ENCODE data around the gene LRBA.

LRBA gene

GRCh38 chr4:150318971-150319370, 696.1 kb downstream of the LRBA start:
- Histone ChIP-seq H3K4ac (ENCODE audit: low read length) (no peak overlapping the region), H3K9me3 (replicated peaks in 1 of 2; ENCODE audit: control insufficient read depth in 2 of 2, insufficient read depth in 1 of 2, low read depth in 1 of 2, low read length in 2 of 2) (no peaks in the 10 kb centered on the region), H4K8ac (ENCODE audit: low read depth, low read length) (no peak overlapping the region), H3K23ac (ENCODE audit: low read depth, low read length, poor library complexity) (no peak overlapping the region), H3K27ac (replicated peaks; ENCODE audit: low read length) (no peak overlapping the region), H3K18ac (ENCODE audit: low read length) (no peak overlapping the region), H3K27me3 (ENCODE audit: control insufficient read depth in 3 of 3, insufficient read depth in 3 of 3, low read depth in 1 of 3, low read length in 3 of 3) (no peaks in the 10 kb centered on the region), H2AFZ (ENCODE audit: low read length) (no peak overlapping the region), H3K4me1 (ENCODE audit: control insufficient read depth in 2 of 2, insufficient read depth in 1 of 2, low read depth in 1 of 2, low read length in 2 of 2) (peaks cover 4 to 9% of the 10 kb centered on the region in 2 donors), H2BK120ac (ENCODE audit: low read depth, low read length) (no peak overlapping the region), H2BK5ac (ENCODE audit: low read length) (no peak overlapping the region), H3K14ac (ENCODE audit: low read length) (no peak overlapping the region), H3K4me2 (ENCODE audit: insufficient read depth, low read length, poor library complexity, severe bottlenecking) (no peak overlapping the region), H3K4me3 (ENCODE audit: low read length in 2 of 2) (no peak overlapping the region), H2BK15ac (ENCODE audit: low read length) (no peak overlapping the region), H2BK12ac (ENCODE audit: low read length) (no peak overlapping the region), H3K9ac (ENCODE audit: low read depth, low read length, poor library complexity) (no peak overlapping the region), H2AK5ac (ENCODE audit: low read depth, low read length) (no peak overlapping the region), H3K36me3 (replicated peaks in 1 of 2; ENCODE audit: control insufficient read depth in 2 of 2, insufficient read depth in 2 of 2, low read length in 2 of 2) (no peaks in the 10 kb centered on the region), H4K91ac (ENCODE audit: low read depth, low read length, poor library complexity) (no peak overlapping the region), H3K79me1 (ENCODE audit: low read depth, low read length) (no peaks in the 10 kb centered on the region)
- no CpG with 5 or more reads among the region's 4 CpGs for WGBS, 2 donors (ENCODE audit: extremely low coverage in 2 of 2, insufficient read length in 2 of 2, insufficient replicate concordance in 1 of 2)
- no peak for DNase-seq (ENCODE audit: low spot score)

- DNase-seq (ENCODE audit: low spot score), result no peak
- H3K18ac ChIP-seq (ENCODE audit: low read length), result no peak overlapping the region
- H3K9me3 ChIP-seq (replicated peaks in 1 of 2; ENCODE audit: control insufficient read depth in 2 of 2, insufficient read depth in 1 of 2, low read depth in 1 of 2, low read length in 2 of 2), result no peaks in the 10 kb centered on the region
- no CpG with 5 or more reads among the region's 2 CpGs for WGBS, 2 donors (ENCODE audit: extremely low coverage in 2 of 2, insufficient read length in 2 of 2, insufficient replicate concordance in 1 of 2)
- H3K4ac ChIP-seq (ENCODE audit: low read length), result no peak overlapping the region
- H3K23ac ChIP-seq (ENCODE audit: low read depth, low read length, poor library complexity), result no peak overlapping the region
- H3K4me2 ChIP-seq (ENCODE audit: insufficient read depth, low read length, poor library complexity, severe bottlenecking), result no peak overlapping the region
- H3K79me1 ChIP-seq (ENCODE audit: low read depth, low read length), result no peaks in the 10 kb centered on the region
- H3K27ac ChIP-seq (replicated peaks; ENCODE audit: low read length), result no peak overlapping the region
- no peak overlapping the region for H2BK5ac ChIP-seq (ENCODE audit: low read length)
- no peaks in the 10 kb centered on the region for H3K27me3 ChIP-seq (ENCODE audit: control insufficient read depth in 3 of 3, insufficient read depth in 3 of 3, low read depth in 1 of 3, low read length in 3 of 3)
- H2BK15ac ChIP-seq (ENCODE audit: low read length), result no peak overlapping the region
- no peaks in the 10 kb centered on the region for H3K36me3 ChIP-seq (replicated peaks in 1 of 2; ENCODE audit: control insufficient read depth in 2 of 2, insufficient read depth in 2 of 2, low read length in 2 of 2)
- peaks cover 4 to 7% of the 10 kb centered on the region in 2 donors for H3K4me1 ChIP-seq (ENCODE audit: control insufficient read depth in 2 of 2, insufficient read depth in 1 of 2, low read depth in 1 of 2, low read length in 2 of 2)
- no peak overlapping the region for H4K8ac ChIP-seq (ENCODE audit: low read depth, low read length)
- H2AK5ac ChIP-seq (ENCODE audit: low read depth, low read length), result no peak overlapping the region
- no peak overlapping the region for H3K4me3 ChIP-seq (ENCODE audit: low read length in 2 of 2)
- no peak overlapping the region for H2AFZ ChIP-seq (ENCODE audit: low read length)
- H4K91ac ChIP-seq (ENCODE audit: low read depth, low read length, poor library complexity), result no peak overlapping the region
- no peak overlapping the region for H3K9ac ChIP-seq (ENCODE audit: low read depth, low read length, poor library complexity)
- no peak overlapping the region for H3K14ac ChIP-seq (ENCODE audit: low read length)
- H2BK12ac ChIP-seq (ENCODE audit: low read length), result no peak overlapping the region
- H2BK120ac ChIP-seq (ENCODE audit: low read depth, low read length), result no peak overlapping the region
Measured at GRCh38 chr4:150318527-150318926, 696.6 kb downstream of the LRBA start.

GRCh38 chr4:150316332-150317205, 698.5 kb downstream of the LRBA start:
- Histone ChIP-seq H2BK5ac (ENCODE audit: low read length) (no peak overlapping the region), H3K27ac (replicated peaks; ENCODE audit: low read length) (no peak overlapping the region), H3K9me3 (replicated peaks in 1 of 2; ENCODE audit: control insufficient read depth in 2 of 2, insufficient read depth in 1 of 2, low read depth in 1 of 2, low read length in 2 of 2) (no peaks in the 10 kb centered on the region), H3K18ac (ENCODE audit: low read length) (no peak overlapping the region), H2BK15ac (ENCODE audit: low read length) (no peak overlapping the region), H4K8ac (ENCODE audit: low read depth, low read length) (no peak overlapping the region), H3K4me3 (ENCODE audit: low read length in 2 of 2) (no peak overlapping the region), H3K4me1 (ENCODE audit: control insufficient read depth in 2 of 2, insufficient read depth in 1 of 2, low read depth in 1 of 2, low read length in 2 of 2) (peaks cover 2 to 4% of the 10 kb centered on the region in 2 donors), H3K23ac (ENCODE audit: low read depth, low read length, poor library complexity) (no peak overlapping the region), H3K27me3 (ENCODE audit: control insufficient read depth in 3 of 3, insufficient read depth in 3 of 3, low read depth in 1 of 3, low read length in 3 of 3) (no peaks in the 10 kb centered on the region), H2BK12ac (ENCODE audit: low read length) (no peak overlapping the region), H4K91ac (ENCODE audit: low read depth, low read length, poor library complexity) (no peak overlapping the region), H2AFZ (ENCODE audit: low read length) (no peak overlapping the region), H3K4ac (ENCODE audit: low read length) (no peak overlapping the region), H3K79me1 (ENCODE audit: low read depth, low read length) (no peaks in the 10 kb centered on the region), H2AK5ac (ENCODE audit: low read depth, low read length) (no peak overlapping the region), H3K9ac (ENCODE audit: low read depth, low read length, poor library complexity) (no peak overlapping the region), H3K36me3 (replicated peaks in 1 of 2; ENCODE audit: control insufficient read depth in 2 of 2, insufficient read depth in 2 of 2, low read length in 2 of 2) (no peaks in the 10 kb centered on the region), H3K4me2 (ENCODE audit: insufficient read depth, low read length, poor library complexity, severe bottlenecking) (no peak overlapping the region), H3K14ac (ENCODE audit: low read length) (no peak overlapping the region), H2BK120ac (ENCODE audit: low read depth, low read length) (no peak overlapping the region)
- WGBS, 2 donors (ENCODE audit: extremely low coverage in 2 of 2, insufficient read length in 2 of 2, insufficient replicate concordance in 1 of 2), result no CpG with 5 or more reads among the region's 6 CpGs
- no peak for DNase-seq (ENCODE audit: low spot score)

- no peak overlapping the region for H3K14ac ChIP-seq (ENCODE audit: low read length)
- no peak overlapping the region for H3K9ac ChIP-seq (ENCODE audit: low read depth, low read length, poor library complexity)
- H2BK5ac ChIP-seq (ENCODE audit: low read length), result no peak overlapping the region
- no peak overlapping the region for H3K27ac ChIP-seq (replicated peaks; ENCODE audit: low read length)
- no peak overlapping the region for H3K4me3 ChIP-seq (ENCODE audit: low read length in 2 of 2)
- no peak overlapping the region for H3K4me2 ChIP-seq (ENCODE audit: insufficient read depth, low read length, poor library complexity, severe bottlenecking)
- H3K9me3 ChIP-seq (replicated peaks in 1 of 2; ENCODE audit: control insufficient read depth in 2 of 2, insufficient read depth in 1 of 2, low read depth in 1 of 2, low read length in 2 of 2), result no peaks in the 10 kb centered on the region
- WGBS, 2 donors (ENCODE audit: extremely low coverage in 2 of 2, insufficient read length in 2 of 2, insufficient replicate concordance in 1 of 2), result no CpG with 5 or more reads among the region's 2 CpGs
- H3K79me1 ChIP-seq (ENCODE audit: low read depth, low read length), result no peaks in the 10 kb centered on the region
- H3K36me3 ChIP-seq (replicated peaks in 1 of 2; ENCODE audit: control insufficient read depth in 2 of 2, insufficient read depth in 2 of 2, low read length in 2 of 2), result no peaks in the 10 kb centered on the region
- no peak for DNase-seq (ENCODE audit: low spot score)
- H2BK15ac ChIP-seq (ENCODE audit: low read length), result no peak overlapping the region
- no peak overlapping the region for H3K4ac ChIP-seq (ENCODE audit: low read length)
- H3K23ac ChIP-seq (ENCODE audit: low read depth, low read length, poor library complexity), result no peak overlapping the region
- H3K4me1 ChIP-seq (ENCODE audit: control insufficient read depth in 2 of 2, insufficient read depth in 1 of 2, low read depth in 1 of 2, low read length in 2 of 2), result peaks cover 0 to 2% of the 10 kb centered on the region in 2 donors
- no peak overlapping the region for H2BK12ac ChIP-seq (ENCODE audit: low read length)
- H2AK5ac ChIP-seq (ENCODE audit: low read depth, low read length), result no peak overlapping the region
- no peak overlapping the region for H4K8ac ChIP-seq (ENCODE audit: low read depth, low read length)
- no peak overlapping the region for H2BK120ac ChIP-seq (ENCODE audit: low read depth, low read length)
- H3K27me3 ChIP-seq (ENCODE audit: control insufficient read depth in 3 of 3, insufficient read depth in 3 of 3, low read depth in 1 of 3, low read length in 3 of 3), result no peaks in the 10 kb centered on the region
- no peak overlapping the region for H3K18ac ChIP-seq (ENCODE audit: low read length)
- H4K91ac ChIP-seq (ENCODE audit: low read depth, low read length, poor library complexity), result no peak overlapping the region
- H2AFZ ChIP-seq (ENCODE audit: low read length), result no peak overlapping the region
Measured at GRCh38 chr4:150315691-150316090, 699.4 kb downstream of the LRBA start.
